Ovary (tissue), 3 donors: ENCODE data around the gene SLC24A2.

Source experiments
- CTCF ChIP-seq, 3 donors: fragments of 450-650 bp in 2 of 3; fragments of 200-600 bp in 1 of 3; IDR thresholded peaks; one replicate each; pipeline versions ENCODE4 v1.5.1 to v1.8.0; 2016 to 2022; ENCODE audit warnings: antibody characterized with exemption in 3 of 3, mild to moderate bottlenecking in 1 of 3
- EP300 ChIP-seq: sonication (generic); formaldehyde crosslinking; IDR thresholded peaks from one replicate; pipeline ENCODE4 v1.6.1; 2017; ENCODE audit warnings: antibody characterized with exemption
- POLR2A ChIP-seq: fragments of 450-650 bp; IDR thresholded peaks from one replicate; pipeline ENCODE4 v1.6.1; 2017; ENCODE audit warnings: antibody characterized with exemption, mild to moderate bottlenecking, moderate library complexity
- donor health status: DM: no; HTN: no; CAD: no.

- TF ChIP-seq CTCF (IDR thresholded peaks at IDR 0.05) (no peak), POLR2A (no peak), EP300 (no peak)
Observed at GRCh38 chr9:19783500-19783899, 5.3 kb downstream of the SLC24A2 start.
